ENCODE results near the gene HGS.

HGS gene, protein sequence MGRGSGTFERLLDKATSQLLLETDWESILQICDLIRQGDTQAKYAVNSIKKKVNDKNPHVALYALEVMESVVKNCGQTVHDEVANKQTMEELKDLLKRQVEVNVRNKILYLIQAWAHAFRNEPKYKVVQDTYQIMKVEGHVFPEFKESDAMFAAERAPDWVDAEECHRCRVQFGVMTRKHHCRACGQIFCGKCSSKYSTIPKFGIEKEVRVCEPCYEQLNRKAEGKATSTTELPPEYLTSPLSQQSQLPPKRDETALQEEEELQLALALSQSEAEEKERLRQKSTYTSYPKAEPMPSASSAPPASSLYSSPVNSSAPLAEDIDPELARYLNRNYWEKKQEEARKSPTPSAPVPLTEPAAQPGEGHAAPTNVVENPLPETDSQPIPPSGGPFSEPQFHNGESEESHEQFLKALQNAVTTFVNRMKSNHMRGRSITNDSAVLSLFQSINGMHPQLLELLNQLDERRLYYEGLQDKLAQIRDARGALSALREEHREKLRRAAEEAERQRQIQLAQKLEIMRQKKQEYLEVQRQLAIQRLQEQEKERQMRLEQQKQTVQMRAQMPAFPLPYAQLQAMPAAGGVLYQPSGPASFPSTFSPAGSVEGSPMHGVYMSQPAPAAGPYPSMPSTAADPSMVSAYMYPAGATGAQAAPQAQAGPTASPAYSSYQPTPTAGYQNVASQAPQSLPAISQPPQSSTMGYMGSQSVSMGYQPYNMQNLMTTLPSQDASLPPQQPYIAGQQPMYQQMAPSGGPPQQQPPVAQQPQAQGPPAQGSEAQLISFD

DNA sequence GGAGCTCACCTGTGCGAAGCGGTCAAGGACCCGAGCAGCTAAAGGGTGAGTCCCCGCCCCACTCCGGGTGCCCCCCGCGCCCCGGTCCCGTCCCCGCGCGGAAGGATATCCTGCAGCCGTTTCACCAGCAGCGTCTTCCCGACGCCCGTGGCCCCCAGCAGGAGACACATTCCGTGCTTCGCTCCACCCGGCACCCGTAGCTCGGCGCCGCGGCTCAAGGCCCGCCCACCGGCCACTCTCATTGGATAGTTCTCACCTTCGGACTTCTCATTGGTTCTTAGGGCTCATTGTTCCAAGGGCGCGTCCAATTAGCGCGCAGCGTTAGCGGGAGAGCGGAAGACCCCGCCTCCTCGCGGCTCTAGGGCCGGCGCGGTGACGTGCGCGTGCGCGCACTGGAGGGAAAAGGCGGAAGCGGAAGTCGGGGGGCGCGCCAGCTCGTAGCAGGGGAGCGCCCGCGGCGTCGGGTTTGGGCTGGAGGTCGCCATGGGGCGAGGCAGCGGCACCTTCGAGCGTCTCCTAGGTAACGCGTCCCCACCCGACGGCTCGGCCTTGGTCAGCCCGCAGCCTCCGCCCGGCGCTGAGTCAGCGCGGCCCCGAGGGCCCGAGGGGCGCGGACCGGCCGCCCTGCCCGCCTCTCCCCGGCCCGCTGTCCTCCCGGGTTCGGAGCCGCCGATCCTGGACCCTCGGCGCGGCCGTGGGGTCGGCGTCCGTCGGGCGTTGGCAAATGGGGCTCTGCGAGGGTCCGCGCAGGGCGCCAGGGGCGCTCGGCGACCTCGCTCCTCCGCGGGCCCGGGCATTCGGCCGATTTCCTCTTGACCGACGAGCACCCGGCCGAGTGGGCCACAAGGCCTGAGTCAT, at the start of gene HGS, which contains the start of gene ARL16:
Gene HGS, plus strand, starts transcription at position 428 of the 858 bp plus-strand sequence. Its CDS starts 56 bp downstream, at position 484.
Gene ARL16, minus strand, starts transcription at position 214 of the 858 bp plus-strand sequence. Its CDS starts 44 bp downstream, at position 170.
- peak; percentile 99 for DNase-seq (ENCODE audit: low spot score)

DNA sequence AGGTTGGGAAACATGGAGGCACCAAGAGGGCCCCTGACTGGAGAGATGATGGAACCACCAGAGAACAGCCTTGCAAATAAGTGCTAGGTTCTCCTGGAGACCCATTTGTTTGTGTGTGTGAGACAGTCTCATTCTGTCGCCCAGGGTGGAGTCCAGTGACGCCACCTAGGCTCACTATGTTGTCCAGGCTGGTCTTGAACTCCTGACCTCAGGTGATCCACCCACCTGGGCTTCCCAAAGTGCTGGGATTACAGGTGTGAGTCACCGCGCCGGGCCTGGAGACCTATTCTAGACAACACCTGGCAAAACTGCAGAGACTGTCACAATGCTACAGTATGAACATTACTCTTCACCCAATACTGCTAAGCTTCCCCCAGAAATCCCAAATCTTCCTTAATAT, 48.4 kb upstream of the HGS start:
- no peak for DNase-seq (ENCODE audit: low spot score)

DNA sequence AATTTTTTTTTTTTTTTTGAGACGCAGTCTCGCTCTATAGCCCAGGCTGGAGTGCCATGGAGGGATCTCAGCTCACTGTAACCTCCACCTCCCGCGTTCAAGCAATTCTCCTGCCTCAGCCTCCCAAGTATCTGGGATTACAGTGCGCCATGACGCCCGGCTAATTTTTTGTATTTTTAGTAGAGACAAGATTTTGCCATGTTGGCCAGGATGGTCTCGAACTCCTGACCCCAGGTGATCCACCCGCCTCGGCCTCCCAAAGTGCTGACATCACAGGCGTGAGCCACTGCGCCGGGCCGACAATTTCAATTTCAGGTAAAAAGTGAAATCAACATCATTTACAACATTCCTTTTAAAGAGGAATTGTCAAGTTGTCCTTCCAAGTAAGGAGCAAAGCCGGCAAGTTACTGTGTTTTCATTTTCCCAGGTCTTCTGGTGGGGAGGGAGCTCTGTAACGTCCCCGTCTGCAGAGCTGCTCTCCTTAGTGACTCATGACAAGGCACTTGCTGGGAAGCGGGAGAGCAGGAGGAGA, 47.8 kb upstream of the HGS start:
- DNase-seq (ENCODE audit: low spot score) = no peak

DNA sequence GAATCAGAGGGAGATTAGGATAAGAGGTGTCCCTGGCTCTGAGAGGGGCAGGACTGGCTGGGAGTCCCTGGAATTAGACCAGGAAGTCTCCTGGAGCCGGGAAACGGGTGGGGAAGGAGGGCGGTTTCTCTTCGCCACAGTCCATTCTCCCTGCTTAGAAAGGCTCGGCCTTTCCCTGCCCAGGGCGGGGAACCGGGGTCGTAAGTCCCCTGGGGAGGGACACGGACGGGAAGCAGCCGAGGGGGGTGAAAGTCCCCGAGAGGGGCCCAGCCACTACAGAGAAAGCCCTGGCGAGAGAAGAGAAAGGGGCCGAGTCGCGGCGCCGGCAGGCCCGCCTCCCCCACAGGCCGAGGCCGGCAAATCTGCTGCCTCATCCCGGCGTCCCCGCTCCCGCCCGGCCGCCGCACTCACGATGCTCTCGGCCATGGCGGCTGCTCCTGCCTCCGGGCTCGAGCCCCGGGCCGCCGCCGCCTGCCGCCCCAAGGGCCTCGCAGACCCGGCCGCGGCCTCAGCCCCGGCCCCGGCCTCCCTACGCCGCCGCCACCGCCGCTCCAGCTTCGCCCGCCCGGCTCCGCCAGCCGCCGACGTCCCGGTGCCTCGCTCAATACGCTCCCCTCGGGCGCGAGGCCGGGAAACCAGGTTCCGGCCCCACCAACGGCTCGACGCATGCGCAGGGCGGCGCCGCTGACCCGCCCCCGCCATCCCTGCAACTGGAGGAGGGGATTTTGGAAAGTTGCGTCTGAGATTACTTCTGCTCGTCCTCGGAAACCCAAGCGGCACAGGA, 47.1 kb upstream of the HGS start, which contains the start of the genes NPLOC4 and TSPAN10:
Gene NPLOC4, minus strand, starts transcription at position 608 of the 784 bp plus-strand sequence. Its CDS starts 182 bp downstream, at position 426.
Gene TSPAN10, plus strand, starts transcription at position 692 of the 784 bp plus-strand sequence. CDS start 5,217 bp downstream, outside the sequence.
- peak; percentile 80 for DNase-seq (ENCODE audit: low spot score)

DNA sequence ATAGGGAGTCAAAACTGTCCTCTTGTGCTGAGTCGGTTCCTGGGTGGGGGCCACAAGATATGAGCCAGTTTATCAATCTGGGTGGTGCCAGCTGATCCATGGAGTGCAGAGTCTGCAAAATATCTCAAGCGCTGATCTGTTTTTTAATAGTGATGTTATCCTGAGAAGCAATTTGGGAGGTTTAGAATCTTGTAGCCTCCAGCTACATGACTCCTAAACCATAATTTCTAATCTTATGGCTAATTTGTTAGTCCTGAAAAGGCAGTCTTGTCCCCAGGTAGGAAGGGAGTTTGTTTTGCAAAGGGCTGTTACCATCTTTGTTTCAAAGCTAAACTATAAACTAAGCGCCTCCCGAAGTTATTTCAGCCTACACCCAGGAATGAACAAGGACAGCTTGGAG, 45.1 kb upstream of the HGS start:
- no peak for DNase-seq (ENCODE audit: low spot score)

DNA sequence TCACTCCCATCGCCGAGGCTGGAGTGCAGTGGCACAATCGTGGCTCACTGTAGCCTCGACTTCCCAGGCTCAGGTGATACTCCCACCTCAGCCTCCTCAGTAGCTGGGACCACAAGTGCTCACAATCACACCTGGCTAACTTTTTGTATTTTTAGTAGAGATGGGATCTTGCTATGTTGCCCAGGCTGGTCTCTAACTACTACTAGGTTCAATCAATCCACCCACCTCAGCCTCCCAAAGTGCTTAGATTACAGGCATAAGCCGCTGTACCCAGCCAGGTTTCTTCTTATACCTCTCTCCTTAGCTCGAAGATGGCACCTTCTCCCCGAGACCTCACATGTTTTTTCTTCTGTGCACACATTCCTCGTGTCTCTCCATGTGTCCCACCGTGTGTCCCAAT, 43.8 kb upstream of the HGS start:
- no peak for DNase-seq (ENCODE audit: low spot score)

DNA sequence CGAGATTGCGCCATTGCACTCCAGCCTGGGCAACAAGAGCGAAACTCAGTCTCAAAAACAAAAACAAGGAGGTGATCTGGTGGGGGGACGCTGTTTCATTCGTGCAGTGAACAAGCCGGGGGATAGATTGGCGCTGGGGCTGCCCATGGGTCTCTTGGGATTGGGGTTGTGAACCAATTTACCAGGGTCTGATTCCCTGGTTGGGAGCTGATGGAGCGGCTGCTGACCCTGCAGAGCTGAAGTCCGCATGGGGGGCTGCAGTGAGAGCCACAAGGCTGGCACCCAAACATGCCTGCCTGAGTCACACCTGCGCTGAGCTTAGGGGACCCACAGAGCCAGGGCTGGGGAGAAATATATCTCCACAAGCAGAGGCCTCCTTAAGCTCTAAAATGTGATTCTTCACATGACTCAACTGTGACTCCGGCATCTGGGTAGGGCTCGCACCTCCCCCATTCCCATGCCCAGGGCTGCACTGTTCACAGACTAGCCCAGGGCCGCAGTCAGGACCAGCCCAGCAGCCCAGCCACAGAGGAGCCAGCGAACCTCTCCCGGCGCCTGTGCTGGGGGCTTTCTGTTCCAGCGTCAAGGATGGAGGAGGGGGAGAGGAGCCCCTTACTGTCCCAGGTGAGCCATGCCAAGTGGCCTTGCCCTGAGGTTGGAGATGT, 41.9 kb upstream of the HGS start:
- DNase-seq (ENCODE audit: low spot score) = no peak

DNA sequence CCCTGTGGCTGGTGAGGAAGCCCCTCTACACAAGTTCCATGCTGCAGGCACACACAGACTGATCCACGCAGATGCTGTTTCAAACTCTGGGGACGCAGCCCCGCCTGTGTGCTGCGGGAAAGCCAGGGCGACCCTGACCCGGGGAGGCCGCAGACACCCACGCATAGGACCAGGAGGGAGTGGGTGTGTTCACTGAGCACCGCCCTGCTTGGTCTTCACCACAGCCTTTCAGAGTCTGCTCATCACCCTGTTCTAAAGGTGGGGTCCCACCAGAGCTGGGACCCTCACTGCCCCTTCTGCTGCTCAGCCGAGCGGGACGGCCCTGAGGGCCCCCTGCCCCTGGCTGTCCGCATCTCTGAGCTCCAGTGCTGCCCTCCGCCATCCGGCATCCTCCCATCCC, 39.3 kb upstream of the HGS start:
- DNase-seq (ENCODE audit: low spot score) = no peak

DNA sequence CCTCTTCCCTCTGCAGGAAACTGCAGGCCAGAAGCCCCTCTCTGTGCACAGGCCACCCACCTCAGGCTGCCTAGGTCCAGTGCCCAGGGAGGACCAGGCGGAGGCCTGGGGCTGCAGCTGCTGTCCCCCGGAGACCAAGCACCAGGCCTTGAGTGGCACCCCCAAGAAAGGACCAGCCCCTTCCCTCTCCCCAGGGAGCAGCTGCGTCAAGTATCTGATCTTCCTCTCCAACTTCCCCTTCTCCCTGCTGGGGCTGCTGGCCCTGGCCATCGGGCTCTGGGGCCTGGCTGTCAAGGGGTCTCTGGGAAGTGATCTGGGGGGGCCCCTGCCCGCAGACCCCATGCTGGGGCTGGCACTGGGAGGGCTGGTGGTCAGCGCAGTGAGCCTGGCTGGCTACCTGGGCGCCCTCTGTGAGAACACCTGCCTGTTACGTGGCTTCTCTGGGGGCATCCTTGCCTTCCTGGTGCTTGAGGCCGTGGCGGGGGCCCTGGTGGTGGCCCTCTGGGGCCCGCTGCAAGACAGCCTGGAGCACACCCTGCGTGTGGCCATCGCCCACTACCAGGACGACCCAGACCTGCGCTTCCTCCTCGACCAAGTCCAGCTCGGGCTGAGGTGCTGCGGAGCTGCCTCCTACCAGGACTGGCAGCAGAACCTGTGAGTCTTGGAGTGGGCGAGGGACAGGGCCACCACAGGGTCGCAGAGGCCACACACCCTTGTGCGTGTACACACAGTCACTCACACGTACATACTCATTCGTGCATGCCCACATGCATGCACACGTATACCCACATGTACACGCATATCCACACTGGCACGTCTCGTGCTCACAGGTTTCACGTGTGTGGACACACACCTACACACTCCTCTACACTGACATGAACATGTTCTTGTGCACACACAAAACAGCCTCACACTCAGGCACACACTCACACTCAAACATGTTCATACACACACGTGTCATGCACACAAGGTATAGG, 38.5 kb upstream of the HGS start:
- DNase-seq (ENCODE audit: low spot score) = no peak

DNA sequence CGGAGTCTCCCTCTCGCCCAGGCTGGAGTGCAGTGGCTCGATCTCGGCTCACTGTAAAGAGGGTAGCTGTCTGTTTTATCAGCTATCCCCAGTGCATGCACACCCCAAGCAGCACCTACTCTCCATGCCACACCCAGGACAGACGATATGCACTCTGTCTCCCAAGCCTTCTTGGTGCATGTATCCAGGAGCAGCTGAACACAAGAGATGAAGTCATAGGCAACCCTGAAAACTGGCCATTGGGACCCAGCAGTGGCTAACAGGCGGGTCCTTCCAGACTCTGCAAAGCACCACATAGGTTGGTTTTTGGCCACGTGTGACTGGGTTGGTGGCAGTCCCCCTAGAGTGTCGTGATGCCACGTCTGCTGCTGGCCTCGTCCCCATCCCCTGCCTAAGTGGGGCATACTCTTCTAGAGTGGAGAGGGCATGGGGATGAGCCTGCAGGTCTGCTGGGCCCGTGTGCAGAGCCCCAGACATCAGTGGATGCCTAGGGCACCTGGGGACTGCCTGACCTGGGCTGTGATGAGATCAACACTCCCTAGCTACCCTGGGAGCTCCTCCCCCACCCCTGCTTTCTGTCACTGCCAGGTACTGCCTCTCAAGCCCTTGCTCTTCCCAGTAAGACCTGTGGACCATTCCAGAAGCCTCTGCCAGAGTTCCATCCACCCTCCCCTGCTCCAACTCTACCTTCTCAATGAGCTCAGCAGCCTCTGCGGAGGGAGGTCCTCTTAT, 36.8 kb upstream of the HGS start:
- DNase-seq (ENCODE audit: low spot score) = no peak

DNA sequence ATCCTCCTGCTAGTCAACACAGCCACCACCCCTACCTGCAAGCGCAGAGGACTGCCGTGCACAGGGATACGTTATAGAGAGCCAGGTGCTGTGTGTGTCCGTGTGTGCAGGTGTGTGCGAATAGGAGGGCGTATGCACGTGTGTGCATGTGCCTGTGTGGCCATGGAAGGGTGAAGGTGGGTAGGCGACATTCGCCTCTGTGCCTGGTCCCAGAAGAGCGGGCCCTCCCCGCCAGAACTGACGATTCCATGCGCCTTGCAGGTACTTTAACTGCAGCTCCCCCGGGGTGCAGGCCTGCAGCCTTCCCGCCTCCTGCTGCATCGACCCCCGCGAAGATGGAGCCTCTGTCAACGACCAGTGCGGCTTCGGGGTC, 36.2 kb upstream of the HGS start:
- no peak for DNase-seq (ENCODE audit: low spot score)

DNA sequence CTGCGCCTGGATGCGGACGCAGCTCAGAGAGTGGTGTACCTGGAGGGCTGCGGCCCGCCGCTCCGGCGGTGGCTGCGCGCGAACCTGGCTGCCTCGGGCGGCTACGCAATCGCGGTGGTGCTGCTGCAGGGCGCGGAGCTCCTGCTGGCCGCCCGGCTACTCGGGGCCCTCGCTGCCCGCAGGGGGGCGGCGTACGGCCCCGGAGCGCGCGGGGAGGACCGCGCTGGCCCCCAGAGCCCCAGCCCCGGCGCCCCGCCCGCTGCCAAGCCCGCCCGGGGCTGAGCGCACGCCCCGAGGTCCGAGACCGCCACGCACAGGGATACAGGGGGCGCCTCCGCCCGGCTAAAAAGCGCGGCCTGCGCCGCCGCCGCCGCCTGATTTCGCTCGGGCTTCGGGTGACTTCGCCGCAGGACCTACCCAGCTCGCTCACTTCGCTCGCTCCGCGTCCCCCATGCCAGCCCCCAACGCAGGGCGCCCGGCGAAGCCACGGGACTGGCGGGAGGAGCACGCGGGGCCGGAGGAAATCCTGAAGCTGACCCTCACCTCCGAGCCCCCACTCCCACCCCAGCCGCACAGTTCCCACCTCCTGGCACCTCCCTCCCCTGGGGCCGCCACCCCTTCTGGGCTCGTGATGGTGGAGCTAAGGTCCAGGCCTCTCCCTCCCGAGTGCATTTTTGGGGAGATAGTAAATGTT, 35.7 kb upstream of the HGS start:
- no peak for DNase-seq (ENCODE audit: low spot score)

DNA sequence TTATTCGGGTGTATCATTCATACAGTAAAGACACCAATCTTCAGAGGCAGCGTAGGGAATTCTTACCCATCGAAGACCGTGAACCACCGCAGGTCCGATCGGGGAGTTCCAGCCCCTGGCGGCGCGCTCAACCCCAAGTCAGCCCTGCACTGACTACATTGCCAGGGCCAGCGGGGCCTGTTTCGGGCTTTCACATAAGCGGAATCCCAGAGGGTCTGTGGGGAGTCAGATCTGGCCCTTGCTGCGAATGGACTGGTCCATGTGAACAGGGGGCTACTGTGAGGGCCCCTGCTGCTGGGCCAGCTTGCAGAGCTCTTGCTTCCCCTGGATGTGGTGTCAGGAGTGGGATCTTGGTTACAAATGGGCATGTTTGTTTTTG, 35.1 kb upstream of the HGS start:
- DNase-seq (ENCODE audit: low spot score) = no peak

DNA sequence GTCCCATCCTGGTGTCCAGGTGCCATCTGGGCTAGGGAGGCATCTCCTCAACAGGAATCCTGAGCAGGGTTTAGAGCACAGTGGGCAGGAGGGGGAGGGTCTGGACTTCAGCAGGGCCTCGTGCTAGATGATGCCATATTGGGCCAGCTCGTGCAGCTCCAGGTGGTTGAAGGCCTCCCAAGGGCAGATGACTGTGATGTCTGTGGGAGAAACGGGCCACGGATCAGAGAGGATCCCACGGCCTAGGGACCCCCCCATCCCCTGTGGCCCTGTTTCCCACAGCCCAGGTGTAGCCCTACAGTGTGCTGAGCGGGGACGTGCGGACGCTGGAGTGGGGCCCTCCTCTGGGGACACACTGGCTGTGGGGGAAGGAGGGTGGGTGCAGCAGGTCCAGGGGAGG, 32.9 kb upstream of the HGS start:
- no peak for DNase-seq (ENCODE audit: low spot score)

DNA sequence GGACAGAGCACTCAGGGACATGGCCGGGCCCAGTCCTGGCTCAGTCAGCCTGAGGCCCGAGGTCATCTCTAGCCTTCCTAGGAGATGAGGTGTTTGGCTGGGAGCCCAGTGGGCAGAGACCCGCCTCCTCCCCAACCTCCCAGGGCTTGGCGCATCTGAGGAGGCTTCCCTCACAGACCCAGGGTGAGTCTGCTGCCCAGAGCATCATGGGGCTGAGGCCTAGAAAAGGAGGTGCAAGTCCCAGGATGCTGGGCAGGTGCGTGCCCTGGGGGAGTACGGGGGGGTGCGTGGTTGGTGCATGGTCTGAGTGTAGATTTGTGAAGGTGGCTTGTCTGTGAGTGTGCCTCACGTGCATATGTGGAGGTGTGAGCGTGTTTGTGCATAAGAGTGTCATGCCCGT, 32.1 kb upstream of the HGS start:
- DNase-seq (ENCODE audit: low spot score) = no peak

DNA sequence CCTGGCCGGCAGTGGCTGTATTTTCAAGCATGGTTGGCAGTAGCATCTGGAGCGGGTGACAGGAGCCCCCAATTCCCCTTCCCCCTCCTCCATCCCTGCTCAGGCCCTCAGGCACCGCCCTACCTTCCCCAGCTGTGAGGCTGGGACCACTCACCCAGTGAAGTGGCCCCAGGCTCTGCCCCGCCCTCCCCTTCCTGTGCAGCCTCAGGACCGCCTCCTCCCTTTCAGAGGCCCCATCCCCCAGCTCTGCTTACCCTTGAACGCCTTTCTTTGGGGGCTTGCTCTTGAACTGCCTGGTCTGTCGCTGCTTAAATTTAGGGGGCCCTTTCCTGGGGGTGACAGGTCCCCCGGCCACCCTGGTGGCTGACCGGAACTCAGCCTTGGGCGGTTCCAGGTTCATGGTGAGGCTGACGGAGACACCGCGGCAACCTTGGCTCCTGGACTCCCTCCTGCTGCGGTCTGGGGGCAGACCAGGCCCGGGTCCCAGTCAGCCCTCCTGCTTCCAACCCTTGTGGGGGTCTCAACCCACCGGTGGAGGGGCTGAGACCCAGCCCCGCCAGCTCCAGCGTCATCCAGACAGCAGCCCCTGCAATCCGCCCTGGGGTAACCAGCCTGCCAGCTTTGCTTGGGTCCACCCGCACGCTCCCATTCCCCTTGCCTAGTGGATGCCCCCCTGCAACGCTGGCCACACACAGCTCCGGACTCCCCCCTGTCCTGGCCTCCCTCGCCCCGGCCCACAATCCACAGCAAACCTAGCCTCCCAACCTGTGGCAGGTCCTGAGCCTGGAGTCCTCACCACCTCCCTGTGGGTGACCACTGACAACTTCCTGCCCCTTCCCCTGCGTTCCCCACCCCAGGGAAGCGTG, 30.7 kb upstream of the HGS start:
- no peak for DNase-seq (ENCODE audit: low spot score)
